Measurements from ENCODE around the gene DPH1.
A peak's percentile ranks its signal among the peaks of the same experiment; 100 is the strongest.

The DPH1 gene

DNA sequence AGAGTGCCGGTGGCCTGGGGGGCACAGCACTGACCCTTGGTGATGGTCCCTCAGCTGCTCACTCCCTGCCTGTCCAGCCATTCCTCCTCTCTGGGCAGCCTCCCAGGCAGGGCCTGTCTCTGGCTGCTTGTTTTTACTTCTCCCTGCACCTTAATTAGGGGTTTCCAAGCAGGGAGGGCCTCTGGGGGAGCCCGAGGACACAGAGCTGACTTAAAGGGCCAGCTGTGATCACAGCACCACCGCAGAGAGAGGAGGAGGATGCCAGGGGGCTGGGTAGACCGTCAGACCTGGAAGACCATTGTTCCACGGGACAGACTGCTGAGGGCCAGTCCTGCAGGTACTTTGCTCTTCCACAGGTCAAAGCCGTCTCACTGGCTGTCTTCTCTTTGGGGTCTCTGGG lies 1.2 kb upstream of the DPH1 start:
- DNase-seq (ENCODE audit: insufficient read length, low spot score) (no peak), FAIRE-seq (no peak)
- TF ChIP-seq, protein P1, sequence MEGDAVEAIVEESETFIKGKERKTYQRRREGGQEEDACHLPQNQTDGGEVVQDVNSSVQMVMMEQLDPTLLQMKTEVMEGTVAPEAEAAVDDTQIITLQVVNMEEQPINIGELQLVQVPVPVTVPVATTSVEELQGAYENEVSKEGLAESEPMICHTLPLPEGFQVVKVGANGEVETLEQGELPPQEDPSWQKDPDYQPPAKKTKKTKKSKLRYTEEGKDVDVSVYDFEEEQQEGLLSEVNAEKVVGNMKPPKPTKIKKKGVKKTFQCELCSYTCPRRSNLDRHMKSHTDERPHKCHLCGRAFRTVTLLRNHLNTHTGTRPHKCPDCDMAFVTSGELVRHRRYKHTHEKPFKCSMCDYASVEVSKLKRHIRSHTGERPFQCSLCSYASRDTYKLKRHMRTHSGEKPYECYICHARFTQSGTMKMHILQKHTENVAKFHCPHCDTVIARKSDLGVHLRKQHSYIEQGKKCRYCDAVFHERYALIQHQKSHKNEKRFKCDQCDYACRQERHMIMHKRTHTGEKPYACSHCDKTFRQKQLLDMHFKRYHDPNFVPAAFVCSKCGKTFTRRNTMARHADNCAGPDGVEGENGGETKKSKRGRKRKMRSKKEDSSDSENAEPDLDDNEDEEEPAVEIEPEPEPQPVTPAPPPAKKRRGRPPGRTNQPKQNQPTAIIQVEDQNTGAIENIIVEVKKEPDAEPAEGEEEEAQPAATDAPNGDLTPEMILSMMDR (IDR thresholded peaks at IDR 0.05; ENCODE audit: insufficient read depth, missing control alignments), result no peak

DNA sequence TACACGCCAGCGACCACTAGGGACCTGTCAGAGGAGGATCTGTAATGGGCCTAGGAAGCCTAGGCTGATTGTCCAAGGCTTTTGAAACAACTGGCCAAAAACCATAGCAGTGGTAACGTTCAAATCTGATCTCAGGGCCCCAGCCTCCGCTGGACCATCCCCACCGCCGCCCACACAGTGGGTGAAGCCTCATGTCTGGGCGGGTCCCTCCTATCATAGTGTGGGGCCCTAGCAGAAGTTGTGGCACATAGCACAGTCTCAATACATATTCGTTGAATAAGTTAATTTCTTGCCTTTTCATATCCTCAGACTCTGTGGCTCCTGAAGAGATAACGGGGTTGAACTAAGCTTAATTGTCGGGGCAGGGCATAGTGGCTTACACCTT lies 818 bp downstream of the DPH1 start:
- TF ChIP-seq, protein P1 (IDR thresholded peaks at IDR 0.05; ENCODE audit: insufficient read depth, missing control alignments), result peak; percentile 23
- no peak for DNase-seq (ENCODE audit: insufficient read length, low spot score)
- FAIRE-seq, result no peak

DNA sequence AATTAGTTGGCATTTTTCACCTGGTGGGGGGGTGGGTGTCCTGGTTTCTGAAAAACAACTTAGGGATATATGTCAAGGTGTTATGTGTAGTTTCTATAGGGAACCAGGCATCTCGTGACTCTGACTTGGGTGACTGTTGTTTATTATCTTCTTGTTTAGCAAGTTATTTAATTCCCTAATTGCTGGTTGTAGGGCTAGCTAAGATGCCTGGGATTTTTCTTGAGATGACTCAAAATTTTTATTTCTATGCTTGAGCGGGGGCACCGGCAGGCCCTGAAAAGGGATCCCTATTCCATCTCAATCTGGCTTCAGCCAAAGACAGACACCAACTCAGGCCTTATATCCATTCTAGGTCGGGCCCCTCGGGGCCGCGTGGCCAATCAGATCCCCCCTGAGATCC lies 3.2 kb downstream of the DPH1 start:
- FAIRE-seq, result no peak
- TF ChIP-seq, protein P1 (IDR thresholded peaks at IDR 0.05; ENCODE audit: insufficient read depth, missing control alignments), result no peak
- no peak for DNase-seq (ENCODE audit: insufficient read length, low spot score)

DNA sequence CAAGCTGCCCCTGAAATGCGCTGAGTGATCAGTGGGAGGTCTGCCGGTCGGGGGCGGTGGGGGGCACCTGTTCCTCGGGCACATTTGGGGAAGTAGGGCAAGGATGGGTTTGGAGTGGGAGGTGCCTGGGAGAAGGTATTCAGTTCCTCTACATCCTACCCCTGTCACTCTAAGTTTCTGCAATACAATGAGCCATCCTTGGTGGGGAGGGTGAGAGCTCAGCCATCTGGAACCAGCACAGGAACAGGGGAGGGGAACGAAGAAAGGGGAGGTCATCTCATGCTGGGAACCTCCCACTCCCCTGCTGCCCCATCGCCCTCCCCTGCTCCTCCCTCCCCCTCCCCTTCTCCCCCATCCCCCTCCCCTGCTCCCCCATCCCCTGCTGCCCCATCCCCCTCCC lies 4.2 kb downstream of the DPH1 start:
- TF ChIP-seq, protein P1 (IDR thresholded peaks at IDR 0.05; ENCODE audit: insufficient read depth, missing control alignments), result no peak
- no peak for FAIRE-seq
- no peak for DNase-seq (ENCODE audit: insufficient read length, low spot score)

DNA sequence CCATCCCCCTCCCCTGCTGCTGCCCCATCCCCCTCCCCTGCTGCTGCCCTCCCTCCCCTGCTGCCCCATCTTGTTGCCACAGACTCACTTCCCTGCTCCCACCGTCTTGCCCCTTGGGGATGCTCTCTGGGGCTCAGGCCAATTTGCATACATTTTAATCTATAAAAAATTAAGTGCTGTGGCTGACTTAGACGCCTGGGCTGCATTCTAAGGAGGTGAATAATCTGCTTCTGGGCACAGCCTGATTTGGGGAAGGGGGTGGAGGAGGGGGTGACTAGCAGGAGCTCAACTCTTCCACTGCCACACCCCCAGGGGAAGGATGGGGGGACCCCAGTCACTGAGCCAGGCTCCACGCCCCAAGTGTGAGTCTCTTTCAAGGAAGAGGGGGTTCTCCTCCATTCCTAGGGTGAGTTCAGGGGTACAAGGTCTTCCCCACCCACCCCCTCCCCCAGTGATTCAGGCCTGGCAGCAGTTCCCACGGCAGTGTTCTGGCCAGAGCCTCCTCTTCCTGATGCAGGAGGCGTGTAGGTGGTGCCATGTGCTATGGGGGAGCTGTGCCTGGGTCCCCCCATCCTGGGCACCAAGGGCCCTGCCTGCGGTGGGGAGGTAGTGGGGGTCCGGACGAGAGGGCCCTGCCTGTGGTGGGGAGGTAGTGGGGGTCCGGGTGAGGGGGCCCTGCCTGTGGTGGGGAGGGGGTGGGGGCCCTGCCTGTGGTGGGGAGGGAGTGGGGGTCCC lies 5.0 kb downstream of the DPH1 start:
- no peak for FAIRE-seq
- TF ChIP-seq, protein P1 (IDR thresholded peaks at IDR 0.05; ENCODE audit: insufficient read depth, missing control alignments), result no peak
- DNase-seq (ENCODE audit: insufficient read length, low spot score), result no peak

DNA sequence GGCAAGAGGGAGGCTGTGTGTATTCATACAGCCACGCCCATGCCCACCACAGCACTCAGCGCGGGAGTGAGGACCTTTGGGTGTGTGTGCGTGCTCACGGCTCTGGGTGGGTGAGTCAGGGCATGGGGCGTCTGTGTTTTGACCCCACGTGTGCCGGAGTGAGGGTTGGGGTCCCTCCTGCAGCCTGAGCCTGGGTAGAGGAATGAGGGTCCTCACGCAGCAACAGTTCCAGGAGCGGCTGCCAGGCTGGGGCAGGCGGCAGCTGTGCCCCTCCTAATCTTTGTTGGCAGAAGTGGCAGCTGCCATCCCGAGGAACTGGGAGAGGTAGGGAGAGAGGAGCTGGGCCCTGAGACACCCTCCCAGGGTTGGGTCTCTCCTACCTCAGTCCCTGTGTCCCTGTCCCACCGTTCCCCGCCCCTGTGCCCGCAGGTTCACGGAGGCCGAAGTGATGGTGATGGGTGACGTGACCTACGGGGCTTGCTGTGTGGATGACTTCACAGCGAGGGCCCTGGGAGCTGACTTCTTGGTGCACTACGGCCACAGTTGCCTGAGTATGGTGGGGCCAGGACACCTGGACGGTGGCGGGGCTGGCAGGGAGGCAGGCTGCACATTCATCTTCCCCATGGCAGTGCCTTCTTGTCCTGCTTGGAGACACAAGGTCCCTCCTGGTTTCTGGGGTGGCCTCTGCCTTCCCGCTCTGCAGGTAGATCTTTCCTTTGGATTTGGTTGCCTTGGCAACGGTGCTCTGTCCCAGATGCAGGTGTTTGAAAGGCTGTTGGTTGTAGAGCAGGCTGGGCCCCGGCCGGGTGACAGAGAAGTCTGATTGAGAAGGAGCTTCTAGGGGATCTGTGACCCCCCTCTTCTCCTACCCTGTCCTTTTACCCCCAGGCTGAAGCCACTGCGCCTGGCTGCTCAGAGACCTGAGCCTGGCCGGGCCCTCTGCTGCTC lies 5.9 kb downstream of the DPH1 start:
- DNase-seq (ENCODE audit: insufficient read length, low spot score) (no peak), FAIRE-seq (no peak)
- TF ChIP-seq, protein P1 (IDR thresholded peaks at IDR 0.05; ENCODE audit: insufficient read depth, missing control alignments), result no peak
